Peyer's patch (tissue), 4 donors: ENCODE results near the gene NOL3. TPM values are rescaled to one million over a fixed set of nuclear protein-coding genes. Genes with fewer than 3 reads are reported as not detected.

Experiments
- DNase-seq, 3 donors: peaks; one replicate each; pipeline ENCODE4 v3.0.0-alpha.2; 2017 to 2019
- H3K27ac ChIP-seq, 4 donors: fragments of 200-600 bp; sonication (generic); one replicate each; pipeline ENCODE4 v1.5.1; 2016 to 2019
- H3K27me3 ChIP-seq, 2 donors: fragments of 200-600 bp; sonication (generic); one replicate each; pipeline ENCODE4 v1.5.1; 2019
- H3K36me3 ChIP-seq, 3 donors: fragments of 200-600 bp; sonication (generic); one replicate each; pipeline ENCODE4 v1.5.1; 2016 to 2019
- H3K4me1 ChIP-seq, 4 donors: fragments of 200-600 bp; sonication (generic); one replicate each; pipeline ENCODE4 v1.5.1; 2016 to 2019
- H3K4me3 ChIP-seq, 4 donors: fragments of 200-600 bp; sonication (generic); 1 replicate in 3 of 4; 2 replicates in 1 of 4; pipeline ENCODE4 v1.5.1; 2016 to 2019; ENCODE audit warnings: mild to moderate bottlenecking in 1 of 4
- H3K9me3 ChIP-seq, 4 donors: fragments of 200-600 bp; sonication (generic); one replicate each; pipeline ENCODE4 v1.5.1; 2016 to 2019; ENCODE audit warnings: mild to moderate bottlenecking in 1 of 4
- CTCF ChIP-seq, 6 experiments: fragments of 450-650 bp in 4 of 6; fragments of 200-600 bp in 2 of 6; sonication (generic) in 1 of 6; IDR thresholded peaks; one replicate each; pipeline ENCODE4 v1.5.1; 2017 to 2019; ENCODE audit warnings: antibody characterized with exemption in 6 of 6, mild to moderate bottlenecking in 3 of 6, moderate library complexity in 1 of 6
- POLR2A ChIP-seq, 2 donors: fragments of 450-650 bp; IDR thresholded peaks; one replicate each; pipeline ENCODE4 v1.5.1; 2017; ENCODE audit warnings: antibody characterized with exemption in 2 of 2, mild to moderate bottlenecking in 2 of 2, moderate library complexity in 2 of 2
- total RNA-seq, 4 donors: library from RNA; depleted of rRNA; stranded (reverse); fragments of >200 nt; gene quantifications; one replicate each; pipeline ENCODE4 v1.1.0, GENCODE V29; 2016

Gene NOL3
- total RNA-seq, 4 donors from 2014 or later: 24.4 to 65.2 (median 34.1) TPM

GRCh38 chr16:67197704-67198103, 27.4 kb downstream of the NOL3 start:
- Histone ChIP-seq H3K27me3 (no peaks in the 10 kb centered on the region), H3K4me1 (peaks cover 0 to 41% (median 12%) of the 10 kb centered on the region in 4 donors), H3K4me3 (no peak overlapping the region), H3K27ac (peak overlapping the region in 2 of 4 donors; percentile 80 to 98), H3K9me3 (no peaks in the 10 kb centered on the region), H3K36me3 (peaks cover 0 to 70% (median 0%) of the 10 kb centered on the region in 3 donors)
- TF ChIP-seq POLR2A (IDR thresholded peaks at IDR 0.05) (no peak), CTCF (IDR thresholded peaks at IDR 0.05) (no peak)
- no peak for DNase-seq

GRCh38 chr16:67198238-67198734, 27.9 kb downstream of the NOL3 start:
- Histone ChIP-seq H3K4me3 (peak overlapping the region in 1 of 4 donors; percentile 11), H3K36me3 (peaks cover 0 to 76% (median 0%) of the 10 kb centered on the region in 3 donors)

GRCh38 chr16:67199011-67199807, 28.9 kb downstream of the NOL3 start, which contains the start of gene ELMO3:
Gene ELMO3, plus strand, starts transcription at chr16:67199131. Its CDS starts 196 bp downstream, at chr16:67199327.
- H3K9me3 ChIP-seq: no peaks in the 10 kb centered on the region
- peaks cover 0 to 26% (median 0%) of the 10 kb centered on the region in 4 donors for H3K4me1 ChIP-seq
- TF ChIP-seq POLR2A (IDR thresholded peaks at IDR 0.05) (peak; percentile 85 to 93), CTCF (IDR thresholded peaks at IDR 0.05) (peak in 4 of 6 experiments; percentile 26 to 77 (median 66))
- H3K27me3 ChIP-seq: no peaks in the 10 kb centered on the region
- peaks cover 0 to 82% (median 0%) of the 10 kb centered on the region in 3 donors for H3K36me3 ChIP-seq
- peak within 1 kb of the TSS; percentile 3 to 68 (median 46) for H3K4me3 ChIP-seq
- DNase-seq: peak in 2 of 3 donors; percentile 87 to 91
- H3K27ac ChIP-seq: peak within 1 kb of the TSS in 3 of 4 donors; percentile 80 to 98 (median 92)

More at GRCh38 chr16:67198238-67198734, 27.9 kb downstream of the NOL3 start:
- no peak for TF ChIP-seq POLR2A (IDR thresholded peaks at IDR 0.05)
- peak in 4 of 6 experiments; percentile 55 to 97 (median 88) for TF ChIP-seq CTCF (IDR thresholded peaks at IDR 0.05)
- Histone ChIP-seq H3K27ac (peak overlapping the region in 3 of 4 donors; percentile 80 to 98 (median 92)), H3K4me1 (peaks cover 0 to 35% (median 6%) of the 10 kb centered on the region in 4 donors), H3K27me3 (no peaks in the 10 kb centered on the region), H3K9me3 (no peaks in the 10 kb centered on the region)
- DNase-seq: peak in 2 of 3 donors; percentile 73 to 79

- Histone ChIP-seq H3K4me3 (peak overlapping the region in 3 of 4 donors; percentile 25 to 68 (median 66)), H3K9me3 (no peaks in the 10 kb centered on the region), H3K36me3 (peaks cover 0 to 76% (median 0%) of the 10 kb centered on the region in 3 donors), H3K4me1 (peaks cover 0 to 26% (median 0%) of the 10 kb centered on the region in 4 donors), H3K27me3 (no peaks in the 10 kb centered on the region), H3K27ac (peak overlapping the region in 3 of 4 donors; percentile 80 to 98 (median 92))
- TF ChIP-seq CTCF (IDR thresholded peaks at IDR 0.05): no peak
- peak in 1 of 2 donors; percentile 7 for TF ChIP-seq POLR2A (IDR thresholded peaks at IDR 0.05)
- DNase-seq: peak in 2 of 3 donors; percentile 62 to 71
Measured at GRCh38 chr16:67199808-67200198, 29.5 kb downstream of the NOL3 start.

- Histone ChIP-seq H3K4me1 (peaks cover 0 to 26% (median 0%) of the 10 kb centered on the region in 4 donors), H3K27ac (peak overlapping the region in 1 of 4 donors; percentile 98), H3K9me3 (no peaks in the 10 kb centered on the region), H3K36me3 (peaks cover 0 to 69% (median 0%) of the 10 kb centered on the region in 3 donors), H3K4me3 (peak overlapping the region in 1 of 4 donors; percentile 68), H3K27me3 (no peaks in the 10 kb centered on the region)
- no peak for DNase-seq
- TF ChIP-seq CTCF (IDR thresholded peaks at IDR 0.05) (no peak), POLR2A (IDR thresholded peaks at IDR 0.05) (no peak)
Measured at GRCh38 chr16:67200491-67200890, 30.2 kb downstream of the NOL3 start.
